GM19328 (cell line): ENCODE data around the gene CSNK2A3.

Experiments used
- ATAC-seq: cut with Tn5 transposase; IDR thresholded peaks from one replicate; pipeline ENCODE4 v1.9.1; 2021; ENCODE audit warnings: mild to moderate bottlenecking, moderate library complexity; ENCODE audit not compliant: unreplicated experiment

Gene CSNK2A3

GRCh38 chr11:11338304-11338703, 14.7 kb downstream of the CSNK2A3 start:
- ATAC-seq, result no peak

- ATAC-seq, result no peak
These were observed 16.4 kb downstream of the CSNK2A3 start for GRCh38 chr11:11336664-11337063.

- ATAC-seq, result no peak
These were observed 18.0 kb downstream of the CSNK2A3 start for GRCh38 chr11:11335043-11335442.

GRCh38 chr11:11334607-11335006, 18.4 kb downstream of the CSNK2A3 start:
- ATAC-seq, result no peak

GRCh38 chr11:11332141-11332710, 20.8 kb downstream of the CSNK2A3 start:
- no peak for ATAC-seq

GRCh38 chr11:11329062-11329806, 23.8 kb downstream of the CSNK2A3 start:
- ATAC-seq, result no peak

GRCh38 chr11:11324090-11324489, 29.0 kb downstream of the CSNK2A3 start:
- ATAC-seq, result no peak

GRCh38 chr11:11322101-11322500, 30.9 kb downstream of the CSNK2A3 start:
- ATAC-seq, result no peak

- no peak for ATAC-seq
These were observed 32.2 kb downstream of the CSNK2A3 start for GRCh38 chr11:11320825-11321224.

- no peak for ATAC-seq
These were observed 34.1 kb downstream of the CSNK2A3 start for GRCh38 chr11:11318961-11319360.

GRCh38 chr11:11318461-11318860, 34.6 kb downstream of the CSNK2A3 start:
- no peak for ATAC-seq

GRCh38 chr11:11316651-11317230, 36.3 kb downstream of the CSNK2A3 start:
- ATAC-seq, result no peak

- no peak for ATAC-seq
These were observed 39.0 kb downstream of the CSNK2A3 start for GRCh38 chr11:11313902-11314692.

- no peak for ATAC-seq
These were observed 39.6 kb downstream of the CSNK2A3 start for GRCh38 chr11:11313426-11313825.

- no peak for ATAC-seq
These were observed 40.3 kb downstream of the CSNK2A3 start for GRCh38 chr11:11312738-11313137.

- ATAC-seq, result no peak
These were observed 41.9 kb downstream of the CSNK2A3 start for GRCh38 chr11:11311169-11311568.

GRCh38 chr11:11309906-11310305, 43.1 kb downstream of the CSNK2A3 start:
- ATAC-seq, result no peak

- ATAC-seq, result no peak
These were observed 44.8 kb downstream of the CSNK2A3 start for GRCh38 chr11:11308249-11308648.

- ATAC-seq, result no peak
These were observed 46.2 kb downstream of the CSNK2A3 start for GRCh38 chr11:11306855-11307254.

GRCh38 chr11:11304550-11304949, 48.5 kb downstream of the CSNK2A3 start:
- ATAC-seq, result no peak

- ATAC-seq, result no peak
These were observed 50.5 kb downstream of the CSNK2A3 start for GRCh38 chr11:11302565-11302964.
